OCI-LY3 (cell line): ENCODE results near the gene GRID1.

Experiments used
- CTCF ChIP-seq: fragments of 200-600, 300-600 bp; sonication (generic); IDR thresholded peaks from 2 replicates; pipeline ENCODE4 v1.5.1; 2014; ENCODE audit warnings: antibody characterized with exemption, low read length, low read depth
- EZH2phosphoT487 ChIP-seq: fragments of 200-600 bp; shearing (Covaris generic); IDR thresholded peaks from 2 replicates; pipeline ENCODE4 v1.6.1; 2018; ENCODE audit warnings: antibody characterized with exemption, mixed run types, low read depth

DNA sequence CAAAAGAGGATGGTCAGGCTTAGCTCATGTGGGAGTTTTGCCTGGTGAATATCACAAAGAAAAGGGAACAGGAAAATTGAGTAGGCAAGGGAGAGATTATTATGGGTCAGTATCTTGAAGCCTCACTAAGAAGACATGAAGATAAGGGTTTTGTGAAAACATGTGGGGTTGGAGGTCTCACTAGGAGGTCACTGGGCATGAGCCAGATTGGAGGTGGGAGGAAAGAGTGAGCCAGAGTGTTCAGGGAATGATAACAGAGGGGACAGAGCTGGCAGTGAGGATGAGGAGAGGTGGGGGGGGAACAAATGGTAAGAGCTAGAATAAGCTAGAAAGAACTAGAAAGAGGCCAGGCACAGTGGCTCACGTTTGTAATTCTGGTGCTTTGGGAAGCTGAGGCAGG lies 374.3 kb downstream of the GRID1 start:
- TF ChIP-seq CTCF, result no peak
- no peak for TF ChIP-seq EZH2phosphoT487
